Panc1 (cell line): ENCODE results near the gene CELF6. TPM values are rescaled to one million over a fixed set of nuclear protein-coding genes. Genes with fewer than 3 reads are reported as not detected.

ENCODE experiments used
- ATAC-seq: fragments of 200-7000 bp; cut with Tn5 transposase; 2 replicates; pipeline ENCODE4 v1.9.1; 2020; ENCODE audit warnings: mild to moderate bottlenecking, moderate library complexity
- BruUV-seq: library from RNA; stranded (reverse); fragments of 400-500 nt; replicated peaks from 2 replicates; lab custom pipeline; 2021; lab: Mats Ljungman, UMichigan
- CTCF ChIA-PET: fragments of 300-600 bp; sonication (Branson Sonifier 250); formaldehyde crosslinking; loops from one replicate; lab custom pipeline; 2022; ENCODE audit warnings: antibody characterized with exemption; lab: Charles Lee
- POLR2A ChIA-PET: fragments of 300-600 bp; sonication (Branson Sonifier 250); formaldehyde crosslinking; loops from one replicate; lab custom pipeline; 2022; ENCODE audit warnings: antibody characterized with exemption; lab: Charles Lee
- DNase-seq: peaks from one replicate; pipeline ENCODE4 v3.0.0-alpha.2; 2010; ENCODE audit warnings: low read depth, low spot score
- H3K27ac ChIP-seq: 2 replicates; pipeline ENCODE4 v1.5.1; 2011; ENCODE audit warnings: mild to moderate bottlenecking, low read length, inconsistent platforms
- H3K27me3 ChIP-seq: fragments of 200-500 bp; sonication (Bioruptor generic); 2 replicates; pipeline ENCODE4 v1.6.0; 2014; ENCODE audit warnings: low read length, inconsistent platforms; ENCODE audit not compliant: control insufficient read depth, insufficient read depth
- H3K36me3 ChIP-seq: fragments of 200-500 bp; sonication (Bioruptor generic); 2 replicates; pipeline ENCODE4 v1.5.1; 2014; ENCODE audit warnings: inconsistent platforms, mild to moderate bottlenecking, low read length, moderate library complexity; ENCODE audit not compliant: control insufficient read depth, insufficient read depth
- H3K4me1 ChIP-seq: 2 replicates; pipeline ENCODE4 v1.5.1; 2011; ENCODE audit warnings: inconsistent platforms, mild to moderate bottlenecking, low read length, moderate library complexity; ENCODE audit not compliant: control insufficient read depth, insufficient read depth
- H3K4me3 ChIP-seq, 2 experiments: 2 replicates each; pipeline ENCODE4 v1.5.1; 2011 to 2012; ENCODE audit warnings: low read depth in 2 of 2, low read length in 2 of 2, mild to moderate bottlenecking in 2 of 2, inconsistent platforms in 1 of 2, moderate library complexity in 1 of 2
- H3K9me3 ChIP-seq: fragments of 200-500 bp; sonication (Bioruptor generic); 2 replicates; pipeline ENCODE4 v1.5.1; 2014; ENCODE audit warnings: low read depth, mild to moderate bottlenecking, inconsistent platforms, low read length, moderate library complexity; ENCODE audit not compliant: control insufficient read depth, insufficient read depth
- POLR2AphosphoS5 ChIP-seq: IDR thresholded peaks from 2 replicates; pipeline ENCODE4 v1.6.1; 2012; ENCODE audit warnings: mild to moderate bottlenecking, low read depth, low read length, moderate library complexity
- REST ChIP-seq, 2 experiments: IDR thresholded peaks; 2 replicates each; pipeline ENCODE4 v1.6.1; 2011 to 2012; ENCODE audit warnings: low read depth in 2 of 2, control low read depth in 1 of 2, low read length in 1 of 2, mild to moderate bottlenecking in 1 of 2, moderate library complexity in 1 of 2; ENCODE audit not compliant: insufficient read depth in 1 of 2
- SIN3A ChIP-seq: IDR thresholded peaks from 2 replicates; pipeline ENCODE4 v1.6.1; 2012; ENCODE audit warnings: low read depth, mild to moderate bottlenecking, low read length, moderate library complexity, borderline replicate concordance; ENCODE audit not compliant: insufficient read depth
- TCF7L2 ChIP-seq: IDR thresholded peaks from 2 replicates; pipeline ENCODE4 v1.6.1; 2011; ENCODE audit warnings: mild to moderate bottlenecking, low read depth, low read length, inconsistent platforms
- in situ Hi-C: cut with HindIII; loops from 2 replicates; pipeline ENCODE4 v1.10.0; 2016; ENCODE audit warnings: low sequenced_read_pairs, low pct_unique_long_range_greater_than_20kb
- intact Hi-C: fragments of 100-400 bp; cut with micrococcal nuclease; formaldehyde crosslinking; loops from one replicate; pipeline ENCODE4 v1.10.0; 2022; ENCODE audit not compliant: unreplicated experiment
- total RNA-seq: library from RNA; stranded (reverse); gene quantifications from one replicate; pipeline ENCODE4 v1.2.1, GENCODE V29; 2021; ENCODE audit not compliant: unreplicated experiment
- TF ChIP-seq, protein P1 (sequence below): fragments of 450-650 bp; IDR thresholded peaks from 2 replicates; pipeline ENCODE4 v1.5.1; 2017; ENCODE audit warnings: mild to moderate bottlenecking

CELF6 gene
- total RNA-seq, 1 experiment from 2014 or later, result not detected

GRCh38 chr15:72289597-72290325, 30.2 kb downstream of the CELF6 start:
- no peaks in the 10 kb centered on the region for H3K36me3 ChIP-seq
- H3K4me1 ChIP-seq, result no peaks in the 10 kb centered on the region
- no peaks in the 10 kb centered on the region for H3K9me3 ChIP-seq
- intact Hi-C loops, result no loop called here
- POLR2A ChIA-PET, result no interaction called here
- TF ChIP-seq, protein P1, sequence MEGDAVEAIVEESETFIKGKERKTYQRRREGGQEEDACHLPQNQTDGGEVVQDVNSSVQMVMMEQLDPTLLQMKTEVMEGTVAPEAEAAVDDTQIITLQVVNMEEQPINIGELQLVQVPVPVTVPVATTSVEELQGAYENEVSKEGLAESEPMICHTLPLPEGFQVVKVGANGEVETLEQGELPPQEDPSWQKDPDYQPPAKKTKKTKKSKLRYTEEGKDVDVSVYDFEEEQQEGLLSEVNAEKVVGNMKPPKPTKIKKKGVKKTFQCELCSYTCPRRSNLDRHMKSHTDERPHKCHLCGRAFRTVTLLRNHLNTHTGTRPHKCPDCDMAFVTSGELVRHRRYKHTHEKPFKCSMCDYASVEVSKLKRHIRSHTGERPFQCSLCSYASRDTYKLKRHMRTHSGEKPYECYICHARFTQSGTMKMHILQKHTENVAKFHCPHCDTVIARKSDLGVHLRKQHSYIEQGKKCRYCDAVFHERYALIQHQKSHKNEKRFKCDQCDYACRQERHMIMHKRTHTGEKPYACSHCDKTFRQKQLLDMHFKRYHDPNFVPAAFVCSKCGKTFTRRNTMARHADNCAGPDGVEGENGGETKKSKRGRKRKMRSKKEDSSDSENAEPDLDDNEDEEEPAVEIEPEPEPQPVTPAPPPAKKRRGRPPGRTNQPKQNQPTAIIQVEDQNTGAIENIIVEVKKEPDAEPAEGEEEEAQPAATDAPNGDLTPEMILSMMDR, result no peak
- TF ChIP-seq REST (IDR thresholded peaks at IDR 0.05; ENCODE audit: insufficient read depth in 1 of 2, low read depth in 2 of 2, low read length in 1 of 2) (no peak), SIN3A (no peak)
- in situ Hi-C loops, result no loop called here
- ATAC-seq (no peak), DNase-seq (no peak)
- CTCF ChIA-PET, result no interaction called here
- H3K27ac ChIP-seq, result no peak overlapping the region
- no peak overlapping the region for H3K4me3 ChIP-seq
- H3K27me3 ChIP-seq, result no peaks in the 10 kb centered on the region
- BruUV-seq, result no TSS peak

DNA sequence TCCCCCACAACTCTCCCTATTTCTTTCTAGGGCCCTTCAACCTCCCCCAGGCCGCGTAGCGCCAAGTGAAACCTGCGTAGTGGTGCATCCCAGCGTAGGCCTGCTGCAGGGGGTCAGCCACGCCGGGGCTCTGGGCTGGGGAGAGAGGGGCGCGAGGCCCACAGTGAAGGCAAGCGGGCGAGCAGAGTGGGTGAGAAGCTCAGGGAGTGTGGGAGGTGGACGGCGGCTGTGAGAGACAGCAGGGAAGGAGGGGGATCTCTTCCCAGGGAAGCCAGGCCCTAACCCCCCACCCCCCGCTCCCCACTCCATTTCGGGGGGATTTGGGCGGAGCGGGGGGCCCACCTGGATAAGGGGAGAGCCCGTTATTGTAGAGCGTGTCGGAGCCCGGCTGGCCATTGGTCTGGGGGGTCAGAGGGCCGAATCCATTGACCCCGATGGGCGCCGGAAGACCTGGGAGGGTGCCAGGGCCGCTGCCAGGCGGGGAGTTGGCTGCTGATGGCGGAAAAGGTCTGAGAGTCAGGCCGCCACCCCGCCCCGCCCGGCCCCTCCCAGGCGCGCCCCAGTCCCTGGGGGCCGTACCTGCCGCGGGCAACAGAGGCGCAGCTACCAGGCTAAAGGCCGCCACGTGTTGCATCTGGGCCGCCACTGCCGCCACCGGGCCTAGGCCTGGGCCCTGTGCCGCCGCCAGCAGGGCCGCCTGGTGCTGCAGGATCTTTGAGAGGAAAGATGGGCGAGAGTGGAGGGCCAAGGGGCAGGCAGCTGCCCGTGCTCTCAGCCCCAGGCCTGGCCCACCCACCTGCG, 31.0 kb downstream of the CELF6 start:
- no peaks in the 10 kb centered on the region for H3K36me3 ChIP-seq
- TF ChIP-seq, protein P1, result no peak
- TF ChIP-seq REST (IDR thresholded peaks at IDR 0.05; ENCODE audit: insufficient read depth in 1 of 2, low read depth in 2 of 2, low read length in 1 of 2) (no peak), TCF7L2 (no peak), POLR2AphosphoS5 (no peak), SIN3A (no peak)
- DNase-seq (no peak), ATAC-seq (no peak)
- H3K27me3 ChIP-seq, result no peaks in the 10 kb centered on the region
- CTCF ChIA-PET, result no interaction called here
- in situ Hi-C loops, result no loop called here
- H3K27ac ChIP-seq, result no peak overlapping the region
- no peaks in the 10 kb centered on the region for H3K9me3 ChIP-seq
- no TSS peak for BruUV-seq
- no peaks in the 10 kb centered on the region for H3K4me1 ChIP-seq
- POLR2A ChIA-PET, result interaction anchor here (0.5 kb wide), 1 partner anchor 10 kb away, joined by 8 read pairs; no protein-coding TSS in a partner anchor
- intact Hi-C loops, result no loop called here
- no peak overlapping the region for H3K4me3 ChIP-seq
